ENCODE measurements around the gene SHROOM4. TPM values are rescaled to one million over a fixed set of nuclear protein-coding genes. Genes with fewer than 3 reads are reported as not detected.

Gene SHROOM4
- polyA plus RNA-seq, 1 experiment = 0.59 TPM

DNA sequence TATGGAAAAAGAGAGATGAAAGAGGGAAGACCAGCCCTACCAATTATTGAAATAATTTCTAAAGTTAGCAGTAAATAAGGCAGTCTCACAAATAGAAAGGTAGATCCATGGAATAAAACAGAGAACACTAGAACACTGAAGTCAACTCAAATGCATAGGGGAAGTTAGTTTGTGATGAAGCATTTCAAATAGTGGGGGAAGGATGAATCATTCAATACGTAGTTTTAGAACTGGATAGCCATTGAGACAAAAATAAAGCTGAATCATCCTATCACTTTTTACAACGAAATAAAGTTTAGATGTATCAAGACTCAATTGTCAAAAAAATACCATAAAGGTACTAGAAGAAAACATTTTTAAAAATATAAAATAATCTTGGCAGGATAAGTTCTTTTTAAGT is 200.1 kb downstream of the SHROOM4 start:
- TF ChIP-seq, protein P1, sequence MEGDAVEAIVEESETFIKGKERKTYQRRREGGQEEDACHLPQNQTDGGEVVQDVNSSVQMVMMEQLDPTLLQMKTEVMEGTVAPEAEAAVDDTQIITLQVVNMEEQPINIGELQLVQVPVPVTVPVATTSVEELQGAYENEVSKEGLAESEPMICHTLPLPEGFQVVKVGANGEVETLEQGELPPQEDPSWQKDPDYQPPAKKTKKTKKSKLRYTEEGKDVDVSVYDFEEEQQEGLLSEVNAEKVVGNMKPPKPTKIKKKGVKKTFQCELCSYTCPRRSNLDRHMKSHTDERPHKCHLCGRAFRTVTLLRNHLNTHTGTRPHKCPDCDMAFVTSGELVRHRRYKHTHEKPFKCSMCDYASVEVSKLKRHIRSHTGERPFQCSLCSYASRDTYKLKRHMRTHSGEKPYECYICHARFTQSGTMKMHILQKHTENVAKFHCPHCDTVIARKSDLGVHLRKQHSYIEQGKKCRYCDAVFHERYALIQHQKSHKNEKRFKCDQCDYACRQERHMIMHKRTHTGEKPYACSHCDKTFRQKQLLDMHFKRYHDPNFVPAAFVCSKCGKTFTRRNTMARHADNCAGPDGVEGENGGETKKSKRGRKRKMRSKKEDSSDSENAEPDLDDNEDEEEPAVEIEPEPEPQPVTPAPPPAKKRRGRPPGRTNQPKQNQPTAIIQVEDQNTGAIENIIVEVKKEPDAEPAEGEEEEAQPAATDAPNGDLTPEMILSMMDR (IDR thresholded peaks at IDR 0.05; ENCODE audit: insufficient read depth, low read depth, low read length) = no peak
- CTCF ChIA-PET = no interaction called here
- DNase-seq (ENCODE audit: low read depth) = no peak

DNA sequence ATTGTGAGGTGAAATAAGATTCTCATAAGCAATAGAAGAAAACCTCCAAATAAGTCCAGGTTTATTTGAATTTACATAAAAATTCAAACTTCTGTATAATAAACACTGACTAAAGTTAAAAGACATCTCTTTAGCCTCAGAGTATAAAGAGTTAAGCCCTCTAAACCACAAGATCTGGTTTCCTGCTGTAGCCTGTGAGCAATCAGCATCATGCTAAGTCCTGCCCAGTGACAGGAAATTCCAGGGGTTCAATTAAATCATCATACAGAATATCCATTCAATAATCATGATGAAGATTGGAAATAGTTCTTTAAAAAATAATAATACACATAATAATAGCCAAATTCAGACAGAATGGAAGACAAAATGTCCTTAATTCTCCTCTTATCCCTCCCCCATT is 204.2 kb downstream of the SHROOM4 start:
- ChIA-PET POLR2A (no interaction called here), CTCF (interaction anchor here (0.9 kb wide), 1 partner anchor 114 kb away, joined by 3 read pairs; no protein-coding TSS in a partner anchor)
- no peaks in the 10 kb centered on the region for H3K36me3 ChIP-seq (ENCODE audit: control insufficient read depth, insufficient read depth, low read length)
- no peaks in the 10 kb centered on the region for H3K27me3 ChIP-seq (ENCODE audit: control insufficient read depth, insufficient read depth, low read length)
- no peak overlapping the region for H3K4me3 ChIP-seq (ENCODE audit: low read depth, low read length)
- no peak for DNase-seq (ENCODE audit: low read depth)
- TF ChIP-seq, protein P1 (IDR thresholded peaks at IDR 0.05; ENCODE audit: insufficient read depth, low read depth, low read length) = no peak

More for the DNA sequence above, 200.1 kb downstream of the SHROOM4 start:
- H3K27me3 ChIP-seq (ENCODE audit: control insufficient read depth, insufficient read depth, low read length) = no peaks in the 10 kb centered on the region
- H3K36me3 ChIP-seq (ENCODE audit: control insufficient read depth, insufficient read depth, low read length) = no peaks in the 10 kb centered on the region
- POLR2A ChIA-PET = no interaction called here
- H3K4me3 ChIP-seq (ENCODE audit: low read depth, low read length) = no peak overlapping the region

DNA sequence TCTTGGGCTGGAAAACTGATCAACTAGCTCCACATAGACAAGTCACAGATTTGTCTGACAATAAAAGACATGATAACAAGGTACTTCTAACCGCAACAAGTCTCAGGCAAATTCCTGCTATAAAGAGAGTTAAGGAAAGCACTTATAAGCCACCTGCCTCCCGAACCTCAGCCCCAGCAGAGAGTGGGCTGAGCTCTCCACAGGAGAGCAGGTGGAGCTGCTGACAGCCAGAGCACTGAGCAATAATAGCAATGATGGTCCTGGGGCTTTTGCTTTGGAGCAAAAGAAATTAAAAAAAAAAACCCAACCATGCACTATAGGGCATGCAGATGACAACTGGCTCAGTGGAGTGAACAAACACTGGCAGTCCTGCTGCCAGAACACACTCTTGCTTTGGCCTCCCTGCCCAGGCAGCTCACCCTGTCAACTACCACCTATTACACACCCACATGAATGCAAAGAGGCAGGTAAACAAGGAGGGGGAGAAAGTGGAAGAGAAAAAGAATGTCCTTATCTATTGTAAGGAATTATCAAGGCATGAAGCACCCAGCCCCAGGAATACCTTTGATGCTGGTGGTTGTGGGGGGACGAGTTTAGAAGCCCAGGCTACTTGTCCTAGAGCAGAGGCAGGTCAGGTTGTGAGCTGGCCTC is 207.6 kb downstream of the SHROOM4 start:
- TF ChIP-seq, protein P1 (IDR thresholded peaks at IDR 0.05; ENCODE audit: insufficient read depth, low read depth, low read length) = no peak
- H3K27me3 ChIP-seq (ENCODE audit: control insufficient read depth, insufficient read depth, low read length) = no peaks in the 10 kb centered on the region
- no peak for DNase-seq (ENCODE audit: low read depth)
- ChIA-PET POLR2A (no interaction called here), CTCF (no interaction called here)
- no peaks in the 10 kb centered on the region for H3K36me3 ChIP-seq (ENCODE audit: control insufficient read depth, insufficient read depth, low read length)
- H3K4me3 ChIP-seq (ENCODE audit: low read depth, low read length) = no peak overlapping the region

DNA sequence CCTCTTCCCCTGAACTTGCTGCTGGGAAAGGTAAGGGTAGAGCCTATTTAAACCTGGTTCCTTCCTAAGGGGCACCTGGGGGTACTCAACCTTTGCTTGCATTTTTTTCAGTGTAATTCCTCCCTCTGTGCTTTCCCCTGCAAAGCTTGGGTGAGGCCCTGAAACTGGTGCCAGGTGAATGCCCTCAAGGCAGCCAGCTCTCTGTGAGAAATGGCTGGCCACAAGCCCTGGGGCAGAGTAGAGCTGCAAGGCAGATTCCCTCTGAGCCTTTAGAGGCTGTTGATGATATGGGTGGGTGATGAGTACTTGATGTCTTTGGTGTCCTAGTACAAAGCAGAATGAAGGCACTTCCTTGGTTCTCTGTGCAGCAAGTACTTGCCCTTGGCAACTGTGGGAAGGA is 217.9 kb downstream of the SHROOM4 start:
- no peak for DNase-seq (ENCODE audit: low read depth)
- TF ChIP-seq, protein P1 (IDR thresholded peaks at IDR 0.05; ENCODE audit: insufficient read depth, low read depth, low read length) = no peak
- POLR2A ChIA-PET = no interaction called here
- Histone ChIP-seq H3K27me3 (ENCODE audit: control insufficient read depth, insufficient read depth, low read length) (no peaks in the 10 kb centered on the region), H3K4me3 (ENCODE audit: low read depth, low read length) (no peak overlapping the region), H3K36me3 (ENCODE audit: control insufficient read depth, insufficient read depth, low read length) (no peaks in the 10 kb centered on the region)
- CTCF ChIA-PET = interaction anchor here (1.5 kb wide), 1 partner anchor 16 kb away, joined by 4 read pairs; no protein-coding TSS in a partner anchor

DNA sequence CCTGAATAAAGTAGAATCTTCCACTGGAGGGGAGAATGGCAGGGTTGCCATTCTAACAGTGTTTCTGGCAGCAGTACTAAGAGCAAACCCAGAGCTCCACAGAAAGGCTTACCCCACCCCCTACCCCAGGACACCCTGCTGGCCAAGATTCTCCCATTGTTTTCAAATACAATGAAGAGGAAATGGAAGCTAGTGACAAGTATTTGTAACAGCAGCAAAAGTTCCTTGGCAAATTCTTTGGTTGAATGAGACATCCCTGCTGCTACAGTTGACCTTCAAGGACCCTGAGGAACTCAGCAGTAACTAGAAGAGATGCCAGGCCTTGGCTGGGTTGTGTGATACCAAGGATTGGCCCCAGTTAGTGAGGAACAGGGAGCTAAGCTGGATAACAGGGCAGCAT is 219.2 kb downstream of the SHROOM4 start:
- POLR2A ChIA-PET = no interaction called here
- TF ChIP-seq, protein P1 (IDR thresholded peaks at IDR 0.05; ENCODE audit: insufficient read depth, low read depth, low read length) = no peak
- CTCF ChIA-PET = no interaction called here
- Histone ChIP-seq H3K4me3 (ENCODE audit: low read depth, low read length) (no peak overlapping the region), H3K27me3 (ENCODE audit: control insufficient read depth, insufficient read depth, low read length) (no peaks in the 10 kb centered on the region), H3K36me3 (ENCODE audit: control insufficient read depth, insufficient read depth, low read length) (no peaks in the 10 kb centered on the region)
- DNase-seq (ENCODE audit: low read depth) = no peak

Measured in BJ (cell line).